ENCODE results near the gene HOXD9. TPM values are rescaled to one million over a fixed set of nuclear protein-coding genes. Genes with fewer than 3 reads are reported as not detected.
A peak's percentile ranks its signal among the peaks of the same experiment; 100 is the strongest.

The HOXD9 gene
- total RNA-seq, 1 donor from 2014 or later: 0.56 TPM

GRCh38 chr2:176089843-176090395, 32.6 kb upstream of the HOXD9 start:
- Mint-ChIP-seq H3K27ac (ENCODE audit: unreplicated experiment) (no peak overlapping the region), H3K9me3 (ENCODE audit: unreplicated experiment) (no peaks in the 10 kb centered on the region), H3K36me3 (ENCODE audit: low read depth, unreplicated experiment) (peaks cover 4% of the 10 kb centered on the region), H3K27me3 (ENCODE audit: unreplicated experiment) (peaks cover 45% of the 10 kb centered on the region), H3K4me1 (ENCODE audit: unreplicated experiment) (peaks cover 19% of the 10 kb centered on the region), H3K4me3 (ENCODE audit: unreplicated experiment) (no peak overlapping the region)
- TF ChIP-seq CTCF (IDR thresholded peaks at IDR 0.05; ENCODE audit: unreplicated experiment): no peak
- no peak for DNase-seq (ENCODE audit: low spot score)

GRCh38 chr2:176090862-176091261, 31.7 kb upstream of the HOXD9 start:
- Mint-ChIP-seq H3K36me3 (ENCODE audit: low read depth, unreplicated experiment) (peaks cover 4% of the 10 kb centered on the region), H3K4me1 (ENCODE audit: unreplicated experiment) (peaks cover 15% of the 10 kb centered on the region), H3K4me3 (ENCODE audit: unreplicated experiment) (no peak overlapping the region), H3K9me3 (ENCODE audit: unreplicated experiment) (no peaks in the 10 kb centered on the region), H3K27ac (ENCODE audit: unreplicated experiment) (no peak overlapping the region), H3K27me3 (ENCODE audit: unreplicated experiment) (peaks cover 44% of the 10 kb centered on the region)
- TF ChIP-seq CTCF (IDR thresholded peaks at IDR 0.05; ENCODE audit: unreplicated experiment): no peak
- DNase-seq (ENCODE audit: low spot score): no peak

GRCh38 chr2:176091329-176092258, 30.9 kb upstream of the HOXD9 start:
- no peaks in the 10 kb centered on the region for H3K9me3 Mint-ChIP-seq (ENCODE audit: unreplicated experiment)
- H3K4me3 Mint-ChIP-seq (ENCODE audit: unreplicated experiment): no peak overlapping the region
- peak overlapping the region; percentile 19 for H3K27ac Mint-ChIP-seq (ENCODE audit: unreplicated experiment)
- DNase-seq (ENCODE audit: low spot score): no peak
- no peak for TF ChIP-seq CTCF (IDR thresholded peaks at IDR 0.05; ENCODE audit: unreplicated experiment)
- peaks cover 19% of the 10 kb centered on the region for H3K4me1 Mint-ChIP-seq (ENCODE audit: unreplicated experiment)
- peaks cover 4% of the 10 kb centered on the region for H3K36me3 Mint-ChIP-seq (ENCODE audit: low read depth, unreplicated experiment)
- H3K27me3 Mint-ChIP-seq (ENCODE audit: unreplicated experiment): peaks cover 44% of the 10 kb centered on the region

- DNase-seq (ENCODE audit: low spot score): no peak
- H3K9me3 Mint-ChIP-seq (ENCODE audit: unreplicated experiment): no peaks in the 10 kb centered on the region
- no peak within 1 kb of the TSS for H3K4me3 Mint-ChIP-seq (ENCODE audit: unreplicated experiment)
- peaks cover 36% of the 10 kb centered on the region for H3K27me3 Mint-ChIP-seq (ENCODE audit: unreplicated experiment)
- no peaks in the 10 kb centered on the region for H3K36me3 Mint-ChIP-seq (ENCODE audit: low read depth, unreplicated experiment)
- TF ChIP-seq CTCF (IDR thresholded peaks at IDR 0.05; ENCODE audit: unreplicated experiment): no peak
- peaks cover 22% of the 10 kb centered on the region for H3K4me1 Mint-ChIP-seq (ENCODE audit: unreplicated experiment)
- peak within 1 kb of the TSS; percentile 19 for H3K27ac Mint-ChIP-seq (ENCODE audit: unreplicated experiment)
These were observed 30.0 kb upstream of the HOXD9 start, which contains the start of gene HOXD13 for GRCh38 chr2:176092270-176093144. Gene HOXD13 (plus strand): TSS chr2:176092721. CDS start chr2:176092891, 170 bp downstream.
